ENCODE results near the gene SHF.

SHF gene

DNA sequence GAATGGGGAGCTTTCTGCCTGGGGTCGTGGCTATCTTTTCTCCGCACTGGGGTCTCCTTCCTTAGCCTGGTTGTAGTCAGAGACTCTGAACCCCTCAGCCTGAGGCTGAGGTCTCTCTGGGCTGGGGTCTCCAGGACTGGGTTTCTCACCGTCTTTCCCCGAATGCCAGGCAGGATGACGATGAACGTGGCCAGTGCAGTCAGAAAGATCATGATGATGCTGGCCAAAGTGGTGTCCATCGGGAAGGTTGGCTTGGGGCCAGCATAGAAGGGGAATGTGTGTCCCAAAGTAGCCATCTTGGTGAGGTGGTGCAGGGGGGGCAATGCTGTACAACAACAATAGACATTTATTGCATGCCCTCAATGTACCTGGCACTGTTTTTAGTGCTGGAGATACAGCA lies 65.0 kb downstream of the SHF start:
- DNase-seq (ENCODE audit: low read depth), result no peak

DNA sequence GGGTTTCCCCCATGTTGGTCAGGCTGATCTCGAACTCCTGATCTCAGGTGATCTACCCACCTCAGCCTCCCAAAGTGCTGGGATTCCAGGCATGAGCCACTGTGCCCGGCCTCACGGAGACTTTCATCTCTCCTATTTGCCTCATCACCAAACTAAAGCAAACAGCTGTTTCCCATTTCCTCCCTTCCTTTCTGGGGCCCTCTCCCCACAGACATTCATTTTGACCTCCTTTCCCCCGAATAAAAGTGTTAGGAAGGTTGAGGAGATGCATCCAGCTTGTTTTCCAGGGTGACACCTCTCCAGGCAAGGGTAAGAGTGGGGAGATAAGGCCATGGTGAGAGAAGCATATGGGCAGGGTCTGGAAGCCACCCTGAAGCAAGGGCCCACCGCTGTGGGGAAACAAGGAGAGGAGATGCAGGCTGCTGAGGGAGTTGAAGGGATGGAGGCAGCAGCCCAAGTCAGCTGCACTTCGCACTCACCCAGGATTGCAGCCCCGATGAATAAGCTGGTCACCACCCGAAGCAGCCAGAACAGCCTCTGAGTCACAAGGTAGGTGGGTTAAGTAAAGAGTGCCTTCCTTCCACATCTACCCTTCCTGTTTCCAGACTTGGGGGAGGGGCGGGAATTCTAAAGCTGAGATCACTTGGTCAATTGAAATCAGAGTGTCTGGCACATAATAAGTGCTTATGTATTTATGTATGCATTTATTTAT lies 65.9 kb downstream of the SHF start:
- DNase-seq (ENCODE audit: low read depth), result no peak

DNA sequence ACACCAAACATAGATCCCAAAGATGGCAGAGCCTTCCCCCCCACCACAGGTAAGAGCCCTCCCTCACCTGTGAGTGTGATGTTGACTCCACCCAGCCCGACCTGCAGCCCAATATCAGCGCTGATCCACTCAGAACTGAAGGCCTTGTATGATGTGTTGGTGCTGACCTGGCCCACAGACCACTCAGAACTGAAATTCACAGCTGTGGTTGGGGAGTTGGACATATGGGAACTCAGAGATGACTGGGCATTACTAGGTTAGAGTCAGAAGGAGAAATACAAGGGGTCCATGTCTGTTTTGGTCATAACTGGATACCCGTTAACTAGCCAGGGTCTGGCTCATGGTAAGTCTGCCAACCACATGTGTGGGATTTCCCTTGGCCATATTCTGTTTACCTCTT lies 66.7 kb downstream of the SHF start:
- no peak for DNase-seq (ENCODE audit: low read depth)

DNA sequence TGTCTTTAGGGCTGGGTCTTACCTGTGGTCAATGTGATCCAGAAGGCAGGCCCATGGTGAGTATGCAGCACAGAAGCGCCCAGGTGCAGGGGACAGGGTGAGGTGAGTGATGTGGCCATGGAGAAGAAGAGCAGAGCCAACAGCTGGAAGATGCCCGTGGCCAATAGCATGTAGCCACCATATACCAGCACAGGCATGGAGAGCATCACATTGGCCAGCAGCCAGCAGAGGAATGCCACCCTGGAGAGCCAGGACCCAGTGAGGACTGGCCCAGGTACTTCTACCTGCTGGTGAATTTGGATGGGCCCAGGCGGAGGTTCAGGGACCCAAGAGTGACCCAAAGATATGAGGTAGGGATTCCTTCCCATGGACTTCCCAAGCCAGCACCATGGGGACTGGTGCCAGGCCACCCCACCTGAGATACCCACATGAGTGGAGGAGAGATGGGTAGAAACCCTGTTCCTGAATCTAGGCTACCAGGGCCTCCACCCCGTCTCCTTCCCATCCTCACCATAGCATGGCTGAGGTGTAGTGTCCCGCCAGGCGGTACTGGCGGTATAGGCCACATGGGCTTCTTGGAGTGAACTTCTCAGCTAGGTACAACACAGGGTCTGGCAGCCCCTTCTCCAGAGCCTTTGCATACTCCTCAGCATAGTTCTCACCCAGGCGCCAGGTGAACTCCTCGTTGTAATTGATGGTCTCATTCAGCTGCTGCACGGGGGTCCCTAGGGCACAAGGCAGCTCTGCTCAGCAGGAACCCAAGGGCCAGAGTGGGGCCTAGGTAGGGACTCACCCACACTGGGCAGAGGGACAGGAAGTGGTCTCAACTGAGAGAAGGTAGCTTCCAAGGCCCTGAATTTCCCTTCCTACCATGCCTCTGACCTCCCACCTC lies 67.4 kb downstream of the SHF start:
- no peak for DNase-seq (ENCODE audit: low read depth)

DNA sequence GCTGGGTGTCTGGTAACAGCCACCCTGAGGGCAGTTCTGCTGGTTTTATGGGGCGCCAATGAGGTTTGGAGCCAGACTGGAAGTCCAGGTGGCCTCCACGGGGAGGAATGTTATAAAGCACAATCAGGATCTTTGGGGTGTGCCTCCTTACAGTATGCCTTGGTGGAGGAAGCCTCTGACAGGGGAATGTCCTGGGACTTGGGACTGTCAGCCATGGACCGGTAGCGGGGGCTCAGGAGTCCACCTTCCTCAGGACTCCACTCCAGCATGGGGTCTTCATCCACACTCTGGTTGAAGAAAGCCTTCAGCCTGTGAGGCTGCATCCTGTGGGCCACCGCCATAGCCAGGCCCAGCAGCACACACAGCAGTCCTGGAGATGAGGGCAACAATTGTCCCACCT lies 68.8 kb downstream of the SHF start:
- no peak for DNase-seq (ENCODE audit: low read depth)

DNA sequence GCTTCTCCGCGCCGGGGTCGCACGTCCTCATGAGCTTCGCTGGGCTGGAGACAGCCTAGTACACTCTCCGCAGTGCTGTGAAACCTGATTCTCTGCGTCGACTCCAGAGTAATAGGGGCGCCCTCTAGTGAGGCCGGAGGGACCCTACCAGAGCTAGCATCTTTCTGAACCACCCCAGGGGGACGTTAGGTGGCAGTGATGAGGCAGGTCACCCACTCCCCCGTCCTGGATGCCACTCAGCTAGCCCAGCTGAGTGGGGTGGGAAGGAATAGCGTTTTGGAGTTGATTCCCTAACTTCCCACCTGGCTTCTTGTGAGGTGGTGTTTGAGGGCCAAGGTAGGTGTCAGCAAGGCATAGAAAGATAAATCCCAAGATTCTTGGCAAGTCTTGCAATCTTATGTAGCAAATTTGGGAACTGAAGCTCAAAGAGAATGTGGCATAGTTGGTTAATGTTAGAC lies 69.6 kb downstream of the SHF start:
- peak; percentile 74 for DNase-seq (ENCODE audit: low read depth)

DNA sequence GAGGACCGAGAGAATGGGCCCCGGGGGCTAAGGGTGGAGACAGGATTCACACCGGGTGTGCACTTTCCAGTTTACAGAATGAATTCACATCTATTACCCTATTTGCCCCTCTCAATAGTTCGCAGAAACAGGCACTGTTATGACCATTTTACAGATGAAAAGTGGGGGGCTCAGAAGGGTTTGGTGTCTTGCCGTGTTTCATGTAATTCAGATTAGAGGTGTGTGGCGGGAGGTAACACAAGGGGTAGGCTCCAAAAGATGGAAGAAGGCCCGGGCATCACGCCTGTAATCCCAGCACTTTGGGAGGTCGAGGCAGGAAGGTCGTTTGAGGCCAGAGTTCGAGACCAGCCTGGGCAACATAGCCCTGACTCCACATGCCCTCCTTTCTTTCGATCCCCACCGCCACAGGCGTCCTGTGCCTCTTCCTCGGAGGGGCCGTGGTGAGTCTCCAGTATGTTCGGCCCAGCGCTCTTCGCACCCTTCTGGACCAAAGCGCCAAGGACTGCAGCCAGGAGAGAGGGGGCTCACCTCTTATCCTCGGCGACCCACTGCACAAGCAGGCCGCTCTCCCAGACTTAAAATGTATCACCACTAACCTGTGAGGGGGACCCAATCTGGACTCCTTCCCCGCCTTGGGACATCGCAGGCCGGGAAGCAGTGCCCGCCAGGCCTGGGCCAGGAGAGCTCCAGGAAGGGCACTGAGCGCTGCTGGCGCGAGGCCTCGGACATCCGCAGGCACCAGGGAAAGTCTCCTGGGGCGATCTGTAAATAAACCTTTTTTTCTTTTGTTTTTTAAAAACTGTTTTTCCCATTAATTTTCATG lies 70.2 kb downstream of the SHF start:
- no peak for DNase-seq (ENCODE audit: low read depth)
